ENCODE results near the gene NAA10. TPM values are rescaled to one million over a fixed set of nuclear protein-coding genes. Genes with fewer than 3 reads are reported as not detected.

NAA10 gene
- total RNA-seq, 2 donors from 2014 or later, result 30.3 to 74.7 TPM

DNA sequence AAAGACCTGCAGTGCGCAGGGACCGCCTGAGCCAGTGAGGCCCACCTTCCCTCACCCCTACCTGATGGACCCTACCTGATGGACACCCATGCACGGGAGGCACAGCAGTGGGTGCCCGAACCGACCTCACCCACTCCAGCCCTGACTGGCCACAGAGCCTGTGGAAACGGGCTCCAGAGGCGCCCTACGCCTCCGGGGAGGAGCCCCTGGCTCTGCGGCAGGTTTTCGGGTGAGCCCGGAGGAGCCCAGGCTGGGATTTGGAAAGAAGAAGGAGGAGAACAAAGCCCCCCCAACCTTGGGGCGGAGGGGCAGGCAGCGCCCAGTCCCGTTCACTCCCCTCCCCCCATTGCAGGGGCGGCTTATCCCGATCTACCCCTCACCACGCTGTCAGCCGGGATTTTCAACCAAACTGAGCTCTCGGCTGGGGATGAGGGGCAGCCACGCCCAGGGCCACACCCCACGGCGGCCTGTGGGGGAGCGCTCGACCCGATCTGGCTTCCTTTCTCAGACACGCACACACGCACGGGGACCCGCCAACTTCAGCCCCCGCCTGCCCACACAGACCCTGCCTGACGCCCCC is 49.5 kb downstream of the NAA10 start:
- ATAC-seq (no peak), DNase-seq (no peak)
- Histone ChIP-seq H3K36me3 (replicated peaks in 1 of 2; ENCODE audit: insufficient read depth in 1 of 2, low read depth in 2 of 2) (no peaks in the 10 kb centered on the region), H3K4me3 (no peak overlapping the region), H3K9me3 (no peaks in the 10 kb centered on the region), H3K4me1 (peaks cover 5% of the 10 kb centered on the region), H3K27ac (no peak overlapping the region), H3K27me3 (peaks cover 0 to 6% of the 10 kb centered on the region in 2 donors)
- intact Hi-C loops (cut with DNase I), result no loop called here
- 16% methylated on average over 14 of the region's 32 CpGs; no CpG with 5 or more reads in 1 of the 2 donors for WGBS, 2 donors
- TF ChIP-seq POLR2A (IDR thresholded peaks at IDR 0.05), result no peak
- TF ChIP-seq, protein P1, sequence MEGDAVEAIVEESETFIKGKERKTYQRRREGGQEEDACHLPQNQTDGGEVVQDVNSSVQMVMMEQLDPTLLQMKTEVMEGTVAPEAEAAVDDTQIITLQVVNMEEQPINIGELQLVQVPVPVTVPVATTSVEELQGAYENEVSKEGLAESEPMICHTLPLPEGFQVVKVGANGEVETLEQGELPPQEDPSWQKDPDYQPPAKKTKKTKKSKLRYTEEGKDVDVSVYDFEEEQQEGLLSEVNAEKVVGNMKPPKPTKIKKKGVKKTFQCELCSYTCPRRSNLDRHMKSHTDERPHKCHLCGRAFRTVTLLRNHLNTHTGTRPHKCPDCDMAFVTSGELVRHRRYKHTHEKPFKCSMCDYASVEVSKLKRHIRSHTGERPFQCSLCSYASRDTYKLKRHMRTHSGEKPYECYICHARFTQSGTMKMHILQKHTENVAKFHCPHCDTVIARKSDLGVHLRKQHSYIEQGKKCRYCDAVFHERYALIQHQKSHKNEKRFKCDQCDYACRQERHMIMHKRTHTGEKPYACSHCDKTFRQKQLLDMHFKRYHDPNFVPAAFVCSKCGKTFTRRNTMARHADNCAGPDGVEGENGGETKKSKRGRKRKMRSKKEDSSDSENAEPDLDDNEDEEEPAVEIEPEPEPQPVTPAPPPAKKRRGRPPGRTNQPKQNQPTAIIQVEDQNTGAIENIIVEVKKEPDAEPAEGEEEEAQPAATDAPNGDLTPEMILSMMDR (IDR thresholded peaks at IDR 0.05), result no peak

DNA sequence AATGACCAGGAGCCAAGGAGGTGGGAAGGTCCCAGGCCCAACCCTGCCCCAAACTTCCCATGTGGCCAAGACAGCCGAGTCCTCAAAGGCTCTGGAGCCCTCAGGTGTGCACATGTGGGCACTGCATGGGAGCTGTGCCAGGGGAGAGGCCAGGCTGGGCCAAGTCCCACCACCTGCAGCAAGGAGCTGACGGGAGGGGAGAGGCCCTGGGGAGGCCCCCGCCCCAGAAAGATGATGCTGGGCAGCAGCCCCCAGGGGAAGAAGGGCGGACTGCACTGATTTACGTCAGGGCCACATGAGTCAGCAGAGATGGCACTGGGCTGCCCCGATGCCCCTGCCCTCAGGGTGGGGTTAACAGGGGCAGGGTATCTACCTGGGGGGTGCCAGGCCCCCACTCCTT is 50.2 kb downstream of the NAA10 start:
- Histone ChIP-seq H3K36me3 (replicated peaks in 1 of 2; ENCODE audit: insufficient read depth in 1 of 2, low read depth in 2 of 2) (no peaks in the 10 kb centered on the region), H3K27ac (no peak overlapping the region), H3K4me3 (no peak overlapping the region), H3K27me3 (peaks cover 0 to 6% of the 10 kb centered on the region in 2 donors), H3K9me3 (no peaks in the 10 kb centered on the region), H3K4me1 (peaks cover 5% of the 10 kb centered on the region)
- peak in 1 of 4 donors; percentile 21 for DNase-seq
- ATAC-seq, result no peak
- WGBS, 2 donors, result 46% methylated on average over 5 of the region's 6 CpGs; no CpG with 5 or more reads in 1 of the 2 donors
- intact Hi-C loops (cut with DNase I), result no loop called here
- TF ChIP-seq POLR2A (IDR thresholded peaks at IDR 0.05), result no peak
- TF ChIP-seq, protein P1 (IDR thresholded peaks at IDR 0.05), result no peak

DNA sequence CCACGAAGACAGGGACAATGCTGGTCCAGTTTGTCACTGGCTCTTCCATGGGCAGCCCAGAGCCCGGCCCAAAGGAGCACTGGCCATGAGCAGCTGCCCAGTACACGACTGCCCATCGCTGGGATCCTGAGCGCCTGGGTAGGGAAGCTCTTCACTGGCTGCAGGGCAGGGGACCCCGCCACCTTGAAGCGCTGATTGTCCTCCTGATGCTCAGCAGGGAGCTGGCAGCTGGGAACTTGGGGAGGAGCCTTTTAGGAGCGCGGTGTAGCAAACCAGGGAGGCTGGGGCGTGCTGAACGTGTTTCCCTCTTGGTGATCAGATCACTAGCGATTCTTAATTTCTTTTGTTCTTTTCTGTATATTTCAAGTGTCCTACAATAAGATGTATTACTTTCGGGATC is 50.7 kb downstream of the NAA10 start:
- TF ChIP-seq, protein P1 (IDR thresholded peaks at IDR 0.05), result no peak
- no peak for TF ChIP-seq POLR2A (IDR thresholded peaks at IDR 0.05)
- Histone ChIP-seq H3K4me3 (no peak overlapping the region), H3K27ac (no peak overlapping the region), H3K36me3 (replicated peaks in 1 of 2; ENCODE audit: insufficient read depth in 1 of 2, low read depth in 2 of 2) (no peaks in the 10 kb centered on the region), H3K4me1 (peaks cover 5% of the 10 kb centered on the region), H3K27me3 (peaks cover 0 to 6% of the 10 kb centered on the region in 2 donors), H3K9me3 (no peaks in the 10 kb centered on the region)
- WGBS, 2 donors, result 41 to 59% methylated on average over 6 to 11 of the region's 13 CpGs
- DNase-seq (no peak), ATAC-seq (no peak)
- intact Hi-C loops (cut with DNase I), result no loop called here

DNA sequence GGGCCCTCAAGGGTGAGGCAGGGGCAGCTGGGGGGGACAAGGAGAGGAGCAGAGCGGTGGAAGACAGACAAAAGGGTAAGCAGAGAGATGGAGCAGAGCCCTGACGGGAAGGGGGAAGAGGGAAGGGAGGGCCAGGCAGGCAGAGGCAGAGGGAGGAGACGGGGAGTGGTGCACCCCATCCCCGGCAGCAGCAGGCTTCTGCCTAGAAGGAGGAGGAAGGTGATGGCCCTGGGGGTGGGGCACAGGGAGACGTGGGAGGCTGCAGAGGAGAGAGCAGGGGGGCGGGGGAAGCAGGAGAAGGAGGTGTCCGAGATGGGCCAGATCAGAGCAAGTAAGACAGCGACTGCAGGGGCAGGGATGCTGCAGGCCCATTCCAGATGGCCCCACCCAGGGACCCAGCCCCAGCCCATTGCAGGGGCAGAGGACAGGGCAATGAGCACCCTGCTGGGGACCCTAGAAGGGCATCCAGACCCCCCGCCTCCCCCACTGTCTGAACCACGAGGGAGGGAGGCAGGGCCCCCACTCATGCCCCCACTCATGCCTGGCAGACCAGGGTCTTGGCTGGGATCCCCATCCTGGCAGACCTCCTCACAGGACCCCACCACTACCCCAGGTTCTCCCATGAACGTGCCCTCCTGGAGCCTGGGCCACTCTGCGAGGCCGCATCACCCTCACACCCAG is 51.5 kb downstream of the NAA10 start:
- intact Hi-C loops (cut with DNase I), result no loop called here
- DNase-seq, result no peak
- WGBS, 2 donors, result 51 to 71% methylated on average over 3 to 6 of the region's 13 CpGs

More for the DNA sequence above, 51.5 kb downstream of the NAA10 start:
- H3K9me3 ChIP-seq, result no peaks in the 10 kb centered on the region
- no peak for TF ChIP-seq POLR2A (IDR thresholded peaks at IDR 0.05)
- TF ChIP-seq, protein P1 (IDR thresholded peaks at IDR 0.05), result no peak
- no peak overlapping the region for H3K27ac ChIP-seq
- no peaks in the 10 kb centered on the region for H3K36me3 ChIP-seq (replicated peaks in 1 of 2; ENCODE audit: insufficient read depth in 1 of 2, low read depth in 2 of 2)
- ATAC-seq, result no peak
- H3K27me3 ChIP-seq, result peaks cover 0 to 6% of the 10 kb centered on the region in 2 donors
- peaks cover 5% of the 10 kb centered on the region for H3K4me1 ChIP-seq
- no peak overlapping the region for H3K4me3 ChIP-seq

Measured in body of pancreas (tissue), 4 donors.